ENCODE measurements around the gene EPHB6. TPM values are rescaled to one million over a fixed set of nuclear protein-coding genes. Genes with fewer than 3 reads are reported as not detected.

EPHB6 gene, protein sequence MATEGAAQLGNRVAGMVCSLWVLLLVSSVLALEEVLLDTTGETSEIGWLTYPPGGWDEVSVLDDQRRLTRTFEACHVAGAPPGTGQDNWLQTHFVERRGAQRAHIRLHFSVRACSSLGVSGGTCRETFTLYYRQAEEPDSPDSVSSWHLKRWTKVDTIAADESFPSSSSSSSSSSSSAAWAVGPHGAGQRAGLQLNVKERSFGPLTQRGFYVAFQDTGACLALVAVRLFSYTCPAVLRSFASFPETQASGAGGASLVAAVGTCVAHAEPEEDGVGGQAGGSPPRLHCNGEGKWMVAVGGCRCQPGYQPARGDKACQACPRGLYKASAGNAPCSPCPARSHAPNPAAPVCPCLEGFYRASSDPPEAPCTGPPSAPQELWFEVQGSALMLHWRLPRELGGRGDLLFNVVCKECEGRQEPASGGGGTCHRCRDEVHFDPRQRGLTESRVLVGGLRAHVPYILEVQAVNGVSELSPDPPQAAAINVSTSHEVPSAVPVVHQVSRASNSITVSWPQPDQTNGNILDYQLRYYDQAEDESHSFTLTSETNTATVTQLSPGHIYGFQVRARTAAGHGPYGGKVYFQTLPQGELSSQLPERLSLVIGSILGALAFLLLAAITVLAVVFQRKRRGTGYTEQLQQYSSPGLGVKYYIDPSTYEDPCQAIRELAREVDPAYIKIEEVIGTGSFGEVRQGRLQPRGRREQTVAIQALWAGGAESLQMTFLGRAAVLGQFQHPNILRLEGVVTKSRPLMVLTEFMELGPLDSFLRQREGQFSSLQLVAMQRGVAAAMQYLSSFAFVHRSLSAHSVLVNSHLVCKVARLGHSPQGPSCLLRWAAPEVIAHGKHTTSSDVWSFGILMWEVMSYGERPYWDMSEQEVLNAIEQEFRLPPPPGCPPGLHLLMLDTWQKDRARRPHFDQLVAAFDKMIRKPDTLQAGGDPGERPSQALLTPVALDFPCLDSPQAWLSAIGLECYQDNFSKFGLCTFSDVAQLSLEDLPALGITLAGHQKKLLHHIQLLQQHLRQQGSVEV
- 10 to 100 TPM in 1 of 4 donors, 1 to 10 TPM in 2, under 1 TPM in 1; 0.53 to 19.0 (median 5.5) TPM for total RNA-seq

DNA sequence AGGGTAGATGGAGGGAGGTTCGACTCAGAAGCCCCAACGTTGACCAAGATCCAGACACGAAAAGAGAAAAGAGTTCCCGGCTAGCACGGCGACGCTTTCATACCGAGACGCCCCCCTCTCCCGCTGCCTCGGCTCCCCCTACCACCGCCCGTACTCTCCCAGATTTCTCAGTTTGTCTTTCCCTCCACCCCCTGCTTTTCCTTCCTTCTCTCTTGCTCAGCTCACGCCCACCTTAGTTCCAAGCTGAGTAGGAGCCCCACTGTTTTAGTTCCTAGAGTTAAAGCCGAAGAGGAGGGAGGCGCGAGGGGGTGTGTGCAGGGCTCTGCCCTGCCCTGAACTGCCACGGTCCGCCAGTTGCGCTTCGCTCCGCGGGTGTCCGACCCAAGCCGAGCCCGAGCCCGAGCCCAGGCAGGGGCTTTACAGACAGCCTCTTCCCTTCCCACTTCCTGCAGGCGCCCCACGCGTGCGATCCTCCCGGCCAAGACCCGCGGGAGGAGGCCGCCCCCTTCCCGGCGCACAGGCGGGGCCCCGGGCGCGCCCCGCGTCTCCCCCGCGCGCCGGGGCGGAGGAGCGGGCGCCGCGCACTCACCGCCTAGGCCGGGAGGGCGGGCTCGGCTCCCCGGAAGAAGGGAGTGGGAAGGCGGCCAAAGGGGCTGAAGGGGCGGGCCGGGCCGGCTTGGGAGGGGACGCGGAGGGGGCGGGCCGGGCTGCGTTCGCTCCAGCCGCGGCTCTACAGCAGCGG is at the start of gene EPHB6:
EPHB6 (plus strand) TSS at position 705 of the 742 bp plus-strand sequence. CDS start 8,152 bp downstream, outside the sequence.
- DNase-seq = peak; percentile 71 to 88 (median 79)
- Histone ChIP-seq H3K27ac (peak within 1 kb of the TSS; percentile 42 to 90 (median 62)), H3K4me3 (peak within 1 kb of the TSS; percentile 57 to 79 (median 64)), H3K27me3 (no peaks in the 10 kb centered on the region), H3K36me3 (no peaks in the 10 kb centered on the region), H3K4me1 (peaks cover 0 to 19% (median 4%) of the 10 kb centered on the region in 4 donors), H3K9me3 (no peaks in the 10 kb centered on the region)
- TF ChIP-seq POLR2A (IDR thresholded peaks at IDR 0.05) = no peak
- TF ChIP-seq, protein P1, sequence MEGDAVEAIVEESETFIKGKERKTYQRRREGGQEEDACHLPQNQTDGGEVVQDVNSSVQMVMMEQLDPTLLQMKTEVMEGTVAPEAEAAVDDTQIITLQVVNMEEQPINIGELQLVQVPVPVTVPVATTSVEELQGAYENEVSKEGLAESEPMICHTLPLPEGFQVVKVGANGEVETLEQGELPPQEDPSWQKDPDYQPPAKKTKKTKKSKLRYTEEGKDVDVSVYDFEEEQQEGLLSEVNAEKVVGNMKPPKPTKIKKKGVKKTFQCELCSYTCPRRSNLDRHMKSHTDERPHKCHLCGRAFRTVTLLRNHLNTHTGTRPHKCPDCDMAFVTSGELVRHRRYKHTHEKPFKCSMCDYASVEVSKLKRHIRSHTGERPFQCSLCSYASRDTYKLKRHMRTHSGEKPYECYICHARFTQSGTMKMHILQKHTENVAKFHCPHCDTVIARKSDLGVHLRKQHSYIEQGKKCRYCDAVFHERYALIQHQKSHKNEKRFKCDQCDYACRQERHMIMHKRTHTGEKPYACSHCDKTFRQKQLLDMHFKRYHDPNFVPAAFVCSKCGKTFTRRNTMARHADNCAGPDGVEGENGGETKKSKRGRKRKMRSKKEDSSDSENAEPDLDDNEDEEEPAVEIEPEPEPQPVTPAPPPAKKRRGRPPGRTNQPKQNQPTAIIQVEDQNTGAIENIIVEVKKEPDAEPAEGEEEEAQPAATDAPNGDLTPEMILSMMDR (IDR thresholded peaks at IDR 0.05) = peak in 1 of 6 experiments; percentile 17

DNA sequence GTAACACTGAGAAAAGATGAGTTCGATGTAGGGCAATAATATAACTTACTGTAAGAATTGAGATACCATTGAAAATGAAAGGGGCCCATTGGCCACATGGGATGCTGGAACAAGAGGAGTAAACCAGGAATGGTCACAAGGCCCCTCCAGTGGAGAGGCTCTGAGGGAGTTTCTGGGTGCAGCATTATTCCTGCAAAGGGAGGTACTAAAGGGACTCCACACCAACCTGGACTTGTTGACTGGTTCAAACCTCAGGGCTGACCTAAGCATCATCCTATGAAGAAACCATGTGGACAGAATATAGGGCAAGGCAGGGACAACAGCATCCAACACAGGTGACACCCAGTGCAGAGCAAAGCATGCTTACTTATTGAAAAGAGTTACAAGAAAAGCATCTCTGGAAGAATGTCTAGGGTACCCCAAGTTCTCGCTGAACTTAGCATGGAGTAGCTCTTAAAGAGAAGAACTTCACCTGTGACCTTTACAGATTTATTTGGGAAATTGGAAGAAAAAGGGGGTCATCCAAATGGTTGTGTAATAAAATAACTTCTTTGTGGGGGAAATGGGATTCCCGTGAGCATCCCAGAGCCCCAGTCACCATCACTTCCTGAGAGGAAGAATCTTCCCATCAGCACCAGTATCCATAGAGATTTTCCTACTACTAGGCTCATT is 49.4 kb upstream of the EPHB6 start:
- peaks cover 0 to 44% (median 7%) of the 10 kb centered on the region in 4 donors for H3K4me1 ChIP-seq
- TF ChIP-seq, protein P1 (IDR thresholded peaks at IDR 0.05) = no peak
- TF ChIP-seq POLR2A (IDR thresholded peaks at IDR 0.05) = no peak
- DNase-seq = no peak
- no peaks in the 10 kb centered on the region for H3K27me3 ChIP-seq
- peak overlapping the region in 3 of 4 donors; percentile 71 to 96 (median 91) for H3K27ac ChIP-seq
- H3K36me3 ChIP-seq = no peaks in the 10 kb centered on the region
- H3K9me3 ChIP-seq = no peaks in the 10 kb centered on the region
- no peak overlapping the region for H3K4me3 ChIP-seq

DNA sequence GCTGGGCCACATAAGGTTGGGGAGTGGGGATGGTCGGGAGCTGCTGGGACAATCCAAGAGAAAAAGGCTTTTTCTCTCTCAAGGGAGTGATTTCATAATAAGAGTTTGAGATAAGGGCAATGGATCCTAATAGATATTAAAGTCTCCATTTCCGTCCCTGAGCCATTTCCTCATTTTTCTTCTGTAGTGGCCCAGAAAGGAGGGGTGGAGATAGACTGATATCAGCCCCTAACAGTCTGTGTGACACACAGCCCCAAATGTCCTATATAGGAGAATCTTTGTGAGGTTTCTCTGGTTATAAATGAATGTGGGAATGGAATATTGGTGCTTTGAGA is 48.9 kb upstream of the EPHB6 start:
- Histone ChIP-seq H3K27me3 (no peaks in the 10 kb centered on the region), H3K36me3 (no peaks in the 10 kb centered on the region), H3K4me3 (no peak overlapping the region), H3K9me3 (no peaks in the 10 kb centered on the region), H3K4me1 (peaks cover 0 to 49% (median 7%) of the 10 kb centered on the region in 4 donors), H3K27ac (peak overlapping the region; percentile 59 to 96 (median 76))
- TF ChIP-seq, protein P1 (IDR thresholded peaks at IDR 0.05) = no peak
- TF ChIP-seq POLR2A (IDR thresholded peaks at IDR 0.05) = no peak
- no peak for DNase-seq

- Histone ChIP-seq H3K4me1 (peaks cover 0 to 51% (median 7%) of the 10 kb centered on the region in 4 donors), H3K27ac (peak overlapping the region; percentile 59 to 96 (median 82)), H3K4me3 (no peak overlapping the region), H3K36me3 (no peaks in the 10 kb centered on the region), H3K27me3 (no peaks in the 10 kb centered on the region), H3K9me3 (no peaks in the 10 kb centered on the region)
- DNase-seq = no peak
- no peak for TF ChIP-seq POLR2A (IDR thresholded peaks at IDR 0.05)
Observed at GRCh38 chr7:142806957-142807356, 47.9 kb upstream of the EPHB6 start.

DNA sequence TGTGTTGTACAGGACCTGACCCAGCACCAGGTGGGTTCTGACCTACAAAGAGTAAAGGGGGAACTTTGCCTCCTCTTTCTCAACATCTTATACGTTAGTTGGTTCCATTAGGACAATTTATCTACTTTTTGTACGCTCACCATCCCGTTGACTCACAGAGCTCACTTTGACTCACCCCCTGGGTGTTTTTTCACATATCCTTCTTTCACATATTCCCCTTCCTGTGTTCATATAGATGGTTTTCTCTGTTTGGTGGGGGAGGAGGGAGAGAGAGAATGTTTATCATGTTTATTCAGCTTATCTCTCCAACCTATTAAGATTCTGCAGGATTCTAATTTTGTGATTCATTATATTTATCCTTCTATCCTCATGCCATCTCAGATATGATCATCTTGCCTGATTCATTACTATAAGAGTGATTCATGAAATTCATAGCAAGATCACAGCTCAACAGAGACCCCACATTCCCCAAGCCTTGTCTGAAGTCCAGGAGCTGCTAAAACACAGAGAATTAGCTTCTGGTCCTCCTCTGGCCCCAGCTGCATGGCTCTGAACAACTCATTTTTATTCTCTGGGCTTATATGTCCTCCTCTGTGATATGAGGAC is 46.9 kb upstream of the EPHB6 start:
- Histone ChIP-seq H3K27ac (peak overlapping the region; percentile 59 to 96 (median 82)), H3K27me3 (no peaks in the 10 kb centered on the region), H3K36me3 (no peaks in the 10 kb centered on the region), H3K4me1 (peaks cover 0 to 51% (median 7%) of the 10 kb centered on the region in 4 donors), H3K4me3 (no peak overlapping the region), H3K9me3 (no peaks in the 10 kb centered on the region)
- TF ChIP-seq, protein P1 (IDR thresholded peaks at IDR 0.05) = no peak
- TF ChIP-seq POLR2A (IDR thresholded peaks at IDR 0.05) = peak in 1 of 2 donors; percentile 9
- DNase-seq = no peak
